K562 (cell line): ENCODE measurements around the gene SDF4. TPM values are rescaled to one million over a fixed set of nuclear protein-coding genes. Genes with fewer than 3 reads are reported as not detected.

ENCODE experiments used
- ATAC-seq: fragments of 200-7000 bp; cut with Tn5 transposase; 3 replicates; pipeline ENCODE4 v1.9.1; 2020; ENCODE audit warnings: moderate library complexity
- BruUV-seq: library from RNA; stranded (reverse); fragments of 400-500 nt; replicated peaks from 2 replicates; lab custom pipeline; 2021; lab: Mats Ljungman, UMichigan
- CTCF ChIA-PET: fragments of 300-600 bp; formaldehyde crosslinking; extraction: SDS; loops from one replicate; lab custom pipeline; 2021; ENCODE audit warnings: low intra/inter-chr PET ratio; lab: Yijun Ruan, JAX
- POLR2A ChIA-PET: fragments of 300-600, 350-650 bp; sonication (Branson Sonifier 250); formaldehyde crosslinking; extraction: SDS; loops from one replicate; lab custom pipeline; 2021; ENCODE audit warnings: antibody characterized with exemption, inconsistent platforms; lab: Yijun Ruan, JAX
- DNase-seq, 4 experiments: peaks; one replicate each; pipeline versions ENCODE4 v3.0.0 to v3.0.0-alpha.2; 2011 to 2018; ENCODE audit warnings: low spot score in 3 of 4, mixed read lengths in 3 of 4; ENCODE audit errors: extremely low read depth in 1 of 4
- FAIRE-seq: peaks from 2 replicates; lab custom pipeline; 2011; peaks lifted over from hg19 to GRCh38; lab: Jason Lieb, UNC
- H2AFZ ChIP-seq: 2 replicates; pipeline ENCODE4 v1.6.0; 2011; ENCODE audit warnings: low read depth, low read length, control low read depth, inconsistent platforms
- H3K27ac ChIP-seq: fragments of 200-600 bp; 3 replicates; pipeline ENCODE4 v1.8.0; 2011; ENCODE audit warnings: low read depth, mild to moderate bottlenecking, control low read depth, inconsistent platforms, low read length, moderate library complexity, mixed read lengths; ENCODE audit errors: extremely low read depth
- H3K27me3 ChIP-seq, 2 experiments: fragments of 300-600 bp in 1 of 2; 2 replicates in 1 of 2; 3 replicates in 1 of 2; pipeline versions ENCODE4 v1.6.0 to v1.8.0; 2011; ENCODE audit warnings: inconsistent platforms in 2 of 2, low read length in 2 of 2, mild to moderate bottlenecking in 1 of 2, mixed read lengths in 1 of 2, moderate library complexity in 1 of 2; ENCODE audit not compliant: control insufficient read depth in 2 of 2, insufficient read depth in 2 of 2
- H3K36me3 ChIP-seq: fragments of 300-600 bp; 3 replicates; pipeline ENCODE4 v1.8.0; 2011; ENCODE audit warnings: mild to moderate bottlenecking, low read length, inconsistent platforms; ENCODE audit not compliant: control insufficient read depth, insufficient read depth
- H3K4me1 ChIP-seq, 2 experiments: fragments of 200-600 bp in 1 of 2; replicated peaks in 1 of 2; 2 replicates in 1 of 2; 3 replicates in 1 of 2; pipeline versions ENCODE4 v1.5.1 to v1.8.0; 2011; ENCODE audit warnings: inconsistent platforms in 2 of 2, low read length in 2 of 2, mild to moderate bottlenecking in 1 of 2, mixed read lengths in 1 of 2, moderate library complexity in 1 of 2; ENCODE audit not compliant: control insufficient read depth in 2 of 2, insufficient read depth in 2 of 2
- H3K4me2 ChIP-seq: 2 replicates; pipeline ENCODE4 v1.6.1; 2011; ENCODE audit warnings: low read length, control low read depth, inconsistent platforms, mixed read lengths; ENCODE audit not compliant: insufficient read depth
- H3K4me3 ChIP-seq: fragments of 200-600 bp; sonication (generic), shearing (Covaris generic); 2 replicates; pipeline ENCODE4 v1.5.1; 2016; ENCODE audit warnings: control low read depth, inconsistent platforms
- H3K79me2 ChIP-seq: fragments of 200-600 bp; 3 replicates; pipeline ENCODE4 v1.8.0; 2011; ENCODE audit warnings: low read length, inconsistent platforms; ENCODE audit not compliant: control insufficient read depth, insufficient read depth
- H3K9ac ChIP-seq, 2 experiments: 2 replicates each; pipeline versions ENCODE4 v1.6.0 to v1.6.1; 2011; ENCODE audit warnings: low read depth in 2 of 2, low read length in 2 of 2, control low read depth in 1 of 2, inconsistent platforms in 1 of 2, mild to moderate bottlenecking in 1 of 2, mixed read lengths in 1 of 2; ENCODE audit not compliant: insufficient read depth in 1 of 2
- H3K9me1 ChIP-seq: one replicate; pipeline ENCODE4 v1.6.0; 2011; ENCODE audit warnings: inconsistent platforms, mild to moderate bottlenecking, low read length, moderate library complexity; ENCODE audit not compliant: control insufficient read depth, insufficient read depth
- H3K9me3 ChIP-seq: replicated peaks from 2 replicates; pipeline ENCODE4 v1.5.1; 2011; ENCODE audit warnings: low read depth, low read length, inconsistent platforms; ENCODE audit not compliant: control insufficient read depth, insufficient read depth
- H4K20me1 ChIP-seq: replicated peaks from 2 replicates; pipeline ENCODE4 v1.6.1; 2011; ENCODE audit warnings: low read length, inconsistent platforms, mixed read lengths; ENCODE audit not compliant: control insufficient read depth, insufficient read depth
- FOXM1 ChIP-seq, 2 experiments: fragments of 450-650 bp in 1 of 2; sonication (generic) in 1 of 2; formaldehyde crosslinking in 1 of 2; IDR thresholded peaks; 2 replicates each; pipeline versions ENCODE4 v1.6.1 to v1.9.0; 2017 to 2022; ENCODE audit warnings: low read depth in 2 of 2, mild to moderate bottlenecking in 2 of 2, missing genetic modification reagents in 1 of 2, moderate library complexity in 1 of 2
- KAT7 ChIP-seq: sonication (generic); formaldehyde crosslinking; IDR thresholded peaks from 2 replicates; pipeline ENCODE4 v1.8.0; 2022; ENCODE audit warnings: missing genetic modification reagents, mild to moderate bottlenecking, borderline replicate concordance
- SIN3A ChIP-seq, 2 experiments: fragments of 150-350 bp in 1 of 2; IDR thresholded peaks; 2 replicates each; pipeline ENCODE4 v1.6.1; 2011 to 2016; ENCODE audit warnings: borderline replicate concordance in 2 of 2, low read depth in 2 of 2, low read length in 2 of 2, mild to moderate bottlenecking in 2 of 2, moderate library complexity in 2 of 2; ENCODE audit not compliant: control insufficient read depth in 1 of 2
- TCF7 ChIP-seq: sonication (generic); IDR thresholded peaks from 2 replicates; pipeline ENCODE4 v1.6.1; 2016; ENCODE audit warnings: antibody characterized with exemption, borderline replicate concordance
- ZZZ3 ChIP-seq: fragments of 450-650 bp; IDR thresholded peaks from 2 replicates; pipeline ENCODE4 v1.6.1; 2016; ENCODE audit warnings: antibody characterized with exemption, mild to moderate bottlenecking, moderate library complexity
- WGBS: fragments of 100-300 bp; shearing (Covaris generic); methylation state at CpG from one replicate; pipeline ENCODE4 v1.1.6; 2016; ENCODE audit warnings: low coverage, mixed read lengths; ENCODE audit not compliant: insufficient coverage; ENCODE audit errors: missing lambda C conversion rate; 5-methylcytosine and 5-hydroxymethylcytosine counted together
- in situ Hi-C: fragments of 300-500 bp; cut with MboI; formaldehyde crosslinking; loops from 4 replicates; pipeline ENCODE4 v1.15.0; 2018; ENCODE audit warnings: inconsistent platforms, mixed read lengths
- intact Hi-C: fragments of 100-400 bp; cut with micrococcal nuclease; formaldehyde crosslinking; loops from 2 replicates; pipeline ENCODE4 v1.14.2; 2022
- polyA plus RNA-seq, 8 experiments: library from polyadenylated mRNA; depleted of rRNA in 4 of 8; stranded (reverse) in 5 of 8; unstranded in 3 of 8; fragments of >200 nt; fragmentation: Nextera tagmentation in 2 of 8; fragmentation: Illumina TruSeq in 1 of 8; extraction: Ambion mirVana in 2 of 8; extraction: Trizol in 1 of 8; gene quantifications; 2 replicates each; pipeline versions ENCODE4 v1.2.1 to v1.2.3, GENCODE V29; 2011 to 2014; ENCODE audit warnings: inconsistent platforms in 1 of 8, missing spikeins in 1 of 8
- total RNA-seq, 7 experiments: library from RNA; depleted of rRNA in 6 of 7; stranded (reverse); fragments of >200 nt in 6 of 7; fragmentation: Illumina TruSeq in 2 of 7; extraction: Trizol in 2 of 7; gene quantifications; 2 replicates each; pipeline versions ENCODE4 v1.2.1 to v1.2.3, GENCODE V29; 2011 to 2021; ENCODE audit warnings: low replicate concordance in 1 of 7
- TF ChIP-seq, protein P1 (sequence below): sonication (generic); formaldehyde crosslinking; IDR thresholded peaks from 2 replicates; pipeline ENCODE4 v1.9.0; 2022; ENCODE audit warnings: mild to moderate bottlenecking, missing genetic modification reagents
- TF ChIP-seq, protein P2 (sequence below): fragments of 250-450 bp; sonication (Bioruptor Pico); IDR thresholded peaks from 2 replicates; pipeline ENCODE4 v1.8.0; 2021; ENCODE audit warnings: mild to moderate bottlenecking, moderate library complexity
- TF ChIP-seq, protein P3 (sequence below), 2 experiments: IDR thresholded peaks in 1 of 2; conservative IDR thresholded peaks in 1 of 2; 2 replicates each; pipeline ENCODE4 v1.6.1; 2016; ENCODE audit warnings: low read depth in 2 of 2, mild to moderate bottlenecking in 1 of 2, missing compliant biosample characterization in 1 of 2, missing genetic modification characterization in 1 of 2, moderate library complexity in 1 of 2
- TF ChIP-seq, protein P4 (sequence below): sonication (generic); formaldehyde crosslinking; IDR thresholded peaks from 2 replicates; pipeline ENCODE4 v1.8.0; 2022; ENCODE audit warnings: mild to moderate bottlenecking, low read depth, missing genetic modification reagents

Gene SDF4
- total and polyA plus RNA-seq, 9 of the 15 experiments (the other 6 are each of a cell fraction or from before 2014, with no cell fraction given): 0.35 to 160 (median 65.2) TPM

DNA sequence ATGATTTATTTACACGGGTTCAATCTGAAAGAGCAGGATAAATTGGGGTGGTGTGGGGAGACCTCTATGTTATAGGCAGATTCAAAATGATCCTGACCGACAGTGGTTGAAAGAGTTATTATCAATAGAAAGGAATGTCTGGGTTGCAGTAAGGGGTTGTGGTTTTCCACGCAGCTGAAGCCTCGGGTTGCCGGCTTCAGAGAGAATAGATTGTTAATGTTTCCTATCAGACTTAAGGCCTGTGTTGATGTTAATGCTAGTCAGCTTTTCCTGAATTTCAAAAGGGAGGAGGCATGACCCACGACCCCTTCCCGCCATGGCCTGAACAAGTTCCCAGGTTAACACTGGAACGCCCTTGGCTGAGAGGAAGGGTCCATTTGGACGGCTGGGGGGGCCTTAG lies 44.0 kb upstream of the SDF4 start (continued):
- TF ChIP-seq, protein P1, sequence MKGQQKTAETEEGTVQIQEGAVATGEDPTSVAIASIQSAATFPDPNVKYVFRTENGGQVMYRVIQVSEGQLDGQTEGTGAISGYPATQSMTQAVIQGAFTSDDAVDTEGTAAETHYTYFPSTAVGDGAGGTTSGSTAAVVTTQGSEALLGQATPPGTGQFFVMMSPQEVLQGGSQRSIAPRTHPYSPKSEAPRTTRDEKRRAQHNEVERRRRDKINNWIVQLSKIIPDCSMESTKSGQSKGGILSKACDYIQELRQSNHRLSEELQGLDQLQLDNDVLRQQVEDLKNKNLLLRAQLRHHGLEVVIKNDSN (CRISPR knock-in tag): no peak
- no peak for TF ChIP-seq KAT7
- TF ChIP-seq, protein P2, sequence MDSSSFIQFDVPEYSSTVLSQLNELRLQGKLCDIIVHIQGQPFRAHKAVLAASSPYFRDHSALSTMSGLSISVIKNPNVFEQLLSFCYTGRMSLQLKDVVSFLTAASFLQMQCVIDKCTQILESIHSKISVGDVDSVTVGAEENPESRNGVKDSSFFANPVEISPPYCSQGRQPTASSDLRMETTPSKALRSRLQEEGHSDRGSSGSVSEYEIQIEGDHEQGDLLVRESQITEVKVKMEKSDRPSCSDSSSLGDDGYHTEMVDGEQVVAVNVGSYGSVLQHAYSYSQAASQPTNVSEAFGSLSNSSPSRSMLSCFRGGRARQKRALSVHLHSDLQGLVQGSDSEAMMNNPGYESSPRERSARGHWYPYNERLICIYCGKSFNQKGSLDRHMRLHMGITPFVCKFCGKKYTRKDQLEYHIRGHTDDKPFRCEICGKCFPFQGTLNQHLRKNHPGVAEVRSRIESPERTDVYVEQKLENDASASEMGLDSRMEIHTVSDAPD: no peak

DNA sequence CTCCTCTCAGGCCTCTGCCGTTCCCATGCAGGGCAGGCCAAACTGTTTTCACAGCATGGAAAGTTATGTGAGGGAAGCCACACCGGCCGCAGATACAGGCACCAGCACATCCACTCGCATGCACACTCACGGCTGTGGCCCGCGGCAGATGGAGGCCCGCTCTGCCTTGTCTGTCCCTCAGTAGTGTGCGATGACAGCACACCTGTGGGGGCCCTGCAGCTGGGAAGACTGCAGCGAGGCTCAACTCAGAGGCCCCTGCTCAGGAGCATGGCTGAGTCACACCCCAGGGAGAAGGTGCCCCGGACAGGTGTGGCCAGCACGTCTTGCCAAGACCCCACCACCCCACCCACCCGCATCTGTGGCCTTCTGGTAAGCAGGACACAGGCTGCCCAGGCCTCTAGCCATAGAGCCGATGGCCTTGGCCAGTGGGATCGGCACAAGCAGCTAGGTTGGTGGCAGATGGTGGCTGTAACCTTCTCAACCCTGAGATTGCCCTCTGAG lies 43.2 kb upstream of the SDF4 start:
- FAIRE-seq: no peak
- CTCF ChIA-PET: no interaction called here
- peak overlapping the region; percentile 86 for H2AFZ ChIP-seq
- WGBS: 83% methylated on average over 12 of the region's 15 CpGs
- TF ChIP-seq SIN3A (IDR thresholded peaks at IDR 0.05; ENCODE audit: borderline replicate concordance in 2 of 2, control insufficient read depth in 1 of 2, low read depth in 2 of 2, low read length in 2 of 2) (no peak), ZZZ3 (no peak), FOXM1 (IDR thresholded peaks at IDR 0.05; ENCODE audit: low read depth) (no peak), FOXM1 (CRISPR knock-in tag; IDR thresholded peaks at IDR 0.05; ENCODE audit: low read depth) (no peak), TCF7 (no peak)
- TF ChIP-seq, protein P3, sequence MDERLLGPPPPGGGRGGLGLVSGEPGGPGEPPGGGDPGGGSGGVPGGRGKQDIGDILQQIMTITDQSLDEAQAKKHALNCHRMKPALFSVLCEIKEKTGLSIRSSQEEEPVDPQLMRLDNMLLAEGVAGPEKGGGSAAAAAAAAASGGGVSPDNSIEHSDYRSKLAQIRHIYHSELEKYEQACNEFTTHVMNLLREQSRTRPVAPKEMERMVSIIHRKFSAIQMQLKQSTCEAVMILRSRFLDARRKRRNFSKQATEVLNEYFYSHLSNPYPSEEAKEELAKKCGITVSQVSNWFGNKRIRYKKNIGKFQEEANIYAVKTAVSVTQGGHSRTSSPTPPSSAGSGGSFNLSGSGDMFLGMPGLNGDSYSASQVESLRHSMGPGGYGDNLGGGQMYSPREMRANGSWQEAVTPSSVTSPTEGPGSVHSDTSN (CRISPR knock-in tag; IDR thresholded peaks at IDR 0.05; ENCODE audit: low read depth): no peak
- TF ChIP-seq, protein P3 (tag; conservative IDR thresholded peaks at IDR 0.05; ENCODE audit: low read depth): no peak
- TF ChIP-seq, protein P4, sequence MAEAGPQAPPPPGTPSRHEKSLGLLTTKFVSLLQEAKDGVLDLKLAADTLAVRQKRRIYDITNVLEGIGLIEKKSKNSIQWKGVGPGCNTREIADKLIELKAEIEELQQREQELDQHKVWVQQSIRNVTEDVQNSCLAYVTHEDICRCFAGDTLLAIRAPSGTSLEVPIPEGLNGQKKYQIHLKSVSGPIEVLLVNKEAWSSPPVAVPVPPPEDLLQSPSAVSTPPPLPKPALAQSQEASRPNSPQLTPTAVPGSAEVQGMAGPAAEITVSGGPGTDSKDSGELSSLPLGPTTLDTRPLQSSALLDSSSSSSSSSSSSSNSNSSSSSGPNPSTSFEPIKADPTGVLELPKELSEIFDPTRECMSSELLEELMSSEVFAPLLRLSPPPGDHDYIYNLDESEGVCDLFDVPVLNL (CRISPR knock-in tag): peak; percentile 12; the same call in 1 of the 2 replicates
- TF ChIP-seq, all 486 proteins: peak for 1
- Histone ChIP-seq H3K4me3 (no peak overlapping the region), H3K79me2 (peaks cover 44% of the 10 kb centered on the region), H3K36me3 (peaks cover 25% of the 10 kb centered on the region), H3K4me2 (peak overlapping the region; percentile 81), H3K27me3 (no peaks in the 10 kb centered on the region), H3K4me1 (peaks cover 16 to 52% of the 10 kb centered on the region in 2 experiments; a peak in 4 of 5 replicates), H3K27ac (no peak overlapping the region), H4K20me1 (peaks cover 20% of the 10 kb centered on the region), H3K9me3 (no peaks in the 10 kb centered on the region), H3K9ac (peak overlapping the region; percentile 69 to 97), H3K9me1 (peaks cover 7% of the 10 kb centered on the region)
- ATAC-seq: no peak
- intact Hi-C loops (no loop called here), in situ Hi-C loops (no loop called here)
- no peak for DNase-seq
- BruUV-seq: no TSS peak
- POLR2A ChIA-PET: interaction anchor here (1.2 to 2.0 kb wide), 2 partner anchors 11 kb away, joined by 3 to 6 read pairs; no protein-coding TSS in a partner anchor
